Posterior vena cava (tissue), 2 donors: ENCODE results near the gene NLRC5. TPM values are rescaled to one million over a fixed set of nuclear protein-coding genes. Genes with fewer than 3 reads are reported as not detected.

Source experiments
- DNase-seq: peaks from one replicate; pipeline ENCODE4 v3.0.0-alpha.2; 2020; ENCODE audit warnings: low spot score
- intact Hi-C, 2 donors: fragments of 100-400 bp; cut with DNase I; formaldehyde crosslinking; loops; one replicate each; pipeline versions ENCODE4 v1.14.1 to v1.14.2; 2022 to 2023
- long read RNA-seq, 2 donors: library from polyadenylated mRNA; unstranded; transcript quantifications; one replicate each; pipeline ENCODE4 v2.0.0, GENCODE V29; 2020 to 2021
- total RNA-seq, 2 donors: library from RNA; stranded (reverse); fragmentation: NEBNext Ultra II Directional; extraction: Animal tissue kit (Norgen Biotek cat#: 25700); gene quantifications; one replicate each; pipeline ENCODE4 v1.2.1, GENCODE V29; 2021
- donor health status: DM: yes; HTN: yes; CAD: no.
- donor health status: DM: yes; HTN: yes; CAD: no.

Gene NLRC5
- 10 to 100 TPM; 37.8 to 53.2 TPM for total RNA-seq
- long read RNA-seq, donor 1, partial matches to known transcripts: 7 of 12 reads
- long read RNA-seq, donor 1, other reads (novel, unspliced or antisense): 5 of 12 reads
- long read RNA-seq, donor 2, partial matches to known transcripts: 11 of 20 reads
- long read RNA-seq, donor 2, other reads (novel, unspliced or antisense): 4 of 20 reads

- intact Hi-C loops: no loop called here
Measured at GRCh38 chr16:56988948-56989945, at the start of gene NLRC5. NLRC5 (plus strand) TSS chr16:56989557; CDS start chr16:57020713, 31,156 bp downstream.

GRCh38 chr16:56939801-56940200 is 49.6 kb upstream of the NLRC5 start:
- intact Hi-C loops: loop anchor here in 1 of 2 donors (5.0 kb wide), 1 partner anchor 478 kb away; no protein-coding TSS in a partner anchor

More at GRCh38 chr16:56988948-56989945, at the start of gene NLRC5:
- DNase-seq: peak; percentile 96

GRCh38 chr16:56941092-56941491 is 48.3 kb upstream of the NLRC5 start:
- DNase-seq: no peak
- intact Hi-C loops: no loop called here

More at GRCh38 chr16:56939801-56940200, 49.6 kb upstream of the NLRC5 start:
- no peak for DNase-seq

- intact Hi-C loops: no loop called here
- DNase-seq: no peak
Measured at GRCh38 chr16:56941856-56942331, 47.5 kb upstream of the NLRC5 start.

- no peak for DNase-seq
- intact Hi-C loops: no loop called here
Measured at GRCh38 chr16:56943761-56944375, 45.5 kb upstream of the NLRC5 start.

- DNase-seq: no peak
- intact Hi-C loops: no loop called here
Measured at GRCh38 chr16:56944954-56945839, 44.2 kb upstream of the NLRC5 start.

- intact Hi-C loops: no loop called here
- peak; percentile 58 for DNase-seq
Measured at GRCh38 chr16:56945847-56946527, 43.4 kb upstream of the NLRC5 start.

GRCh38 chr16:56946767-56947603 is 42.4 kb upstream of the NLRC5 start:
- peak; percentile 60 for DNase-seq
- intact Hi-C loops: no loop called here

- DNase-seq: no peak
- intact Hi-C loops: no loop called here
Measured at GRCh38 chr16:56947604-56947995, 41.8 kb upstream of the NLRC5 start.

GRCh38 chr16:56948234-56948633 is 41.1 kb upstream of the NLRC5 start:
- DNase-seq: no peak
- intact Hi-C loops: no loop called here

- intact Hi-C loops: loop anchor here (5.0 to 10.0 kb wide), 3 partner anchors 75 to 852 kb away; partner anchors contain the start of genes KIFC3 (in 1 of the 2) and SLC12A3 (in 1 of the 2)
- DNase-seq: peak; percentile 58
Measured at GRCh38 chr16:56950051-56950450, 39.3 kb upstream of the NLRC5 start.

GRCh38 chr16:56950455-56950854 is 38.9 kb upstream of the NLRC5 start:
- intact Hi-C loops: loop anchor here (5.0 to 10.0 kb wide), 3 partner anchors 76 to 852 kb away; partner anchors contain the start of genes KIFC3 (in 1 of the 2) and SLC12A3 (in 1 of the 2)
- DNase-seq: no peak

- intact Hi-C loops: loop anchor here (5.0 to 10.0 kb wide), 3 partner anchors 76 to 851 kb away; partner anchors contain the start of genes KIFC3 (in 1 of the 2) and SLC12A3 (in 1 of the 2)
- peak; percentile 83 for DNase-seq
Measured at GRCh38 chr16:56950881-56951771, 38.2 kb upstream of the NLRC5 start.

- intact Hi-C loops: loop anchor here (5.0 to 10.0 kb wide), 3 partner anchors 78 to 849 kb away; partner anchors contain the start of genes KIFC3 (in 1 of the 2) and SLC12A3 (in 1 of the 2)
- DNase-seq: no peak
Measured at GRCh38 chr16:56953006-56953405, 36.4 kb upstream of the NLRC5 start.

- intact Hi-C loops: loop anchor here (10.0 kb wide), 2 partner anchors 81 to 91 kb away; partner anchors contain the start of gene SLC12A3 (in 1 of the 2)
- no peak for DNase-seq
Measured at GRCh38 chr16:56956076-56956475, 33.3 kb upstream of the NLRC5 start.

- no peak for DNase-seq
- intact Hi-C loops: loop anchor here (10.0 kb wide), 2 partner anchors 82 to 92 kb away; partner anchors contain the start of gene SLC12A3 (in 1 of the 2)
Measured at GRCh38 chr16:56956756-56957155, 32.6 kb upstream of the NLRC5 start.
